ENCODE data around the gene OR5AU1.

OR5AU1 gene

GRCh38 chr14:21105095-21105494 is 50.8 kb downstream of the OR5AU1 start:
- no peaks in the 10 kb centered on the region for H3K9me3 Mint-ChIP-seq (ENCODE audit: low read depth)
- H3K27me3 Mint-ChIP-seq: no peaks in the 10 kb centered on the region
- H3K27ac Mint-ChIP-seq: no peak overlapping the region
- no peaks in the 10 kb centered on the region for H3K36me3 Mint-ChIP-seq
- H3K4me3 Mint-ChIP-seq: peak overlapping the region; percentile 88
- H3K4me1 Mint-ChIP-seq (ENCODE audit: low read depth): peaks cover 11% of the 10 kb centered on the region
